HG03045 (cell line): Measurements from ENCODE around the gene BACH2.
"Not testable (repeated sequence)": the region's sequence is repeated elsewhere in the genome, so short reads cannot be mapped to it uniquely, and the experiment has no call there.

Experiments used
- ATAC-seq: cut with Tn5 transposase; IDR thresholded peaks from one replicate; pipeline ENCODE4 v1.9.1; 2021; ENCODE audit warnings: mild to moderate bottlenecking, moderate library complexity; ENCODE audit not compliant: unreplicated experiment

Gene BACH2

GRCh38 chr6:90166155-90166924 is 130.3 kb downstream of the BACH2 start:
- ATAC-seq: not testable (repeated sequence)

GRCh38 chr6:90162648-90163387 is 133.8 kb downstream of the BACH2 start:
- no peak for ATAC-seq

DNA sequence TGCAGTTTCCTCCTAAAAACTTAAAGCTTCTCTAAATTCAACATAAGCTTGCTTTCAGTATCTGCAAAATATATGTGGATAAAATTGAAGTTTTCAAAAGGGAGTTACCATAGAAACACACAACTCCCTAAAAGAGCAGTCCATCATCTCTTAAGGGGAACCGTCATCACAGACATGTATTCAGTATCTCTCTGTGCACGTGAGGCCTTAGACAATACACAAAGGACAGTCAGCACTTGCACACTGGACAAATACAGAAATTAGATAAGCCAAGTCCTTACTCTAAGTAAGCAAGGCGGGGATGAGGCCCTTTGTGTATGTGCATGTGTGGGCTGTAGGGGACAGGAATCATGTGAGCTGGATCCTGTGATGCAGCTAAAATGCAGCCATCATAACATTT is 136.6 kb downstream of the BACH2 start:
- ATAC-seq: no peak

- no peak for ATAC-seq
Observed at GRCh38 chr6:90159452-90159851, 137.2 kb downstream of the BACH2 start.

GRCh38 chr6:90158936-90159335 is 137.7 kb downstream of the BACH2 start:
- ATAC-seq: no peak

DNA sequence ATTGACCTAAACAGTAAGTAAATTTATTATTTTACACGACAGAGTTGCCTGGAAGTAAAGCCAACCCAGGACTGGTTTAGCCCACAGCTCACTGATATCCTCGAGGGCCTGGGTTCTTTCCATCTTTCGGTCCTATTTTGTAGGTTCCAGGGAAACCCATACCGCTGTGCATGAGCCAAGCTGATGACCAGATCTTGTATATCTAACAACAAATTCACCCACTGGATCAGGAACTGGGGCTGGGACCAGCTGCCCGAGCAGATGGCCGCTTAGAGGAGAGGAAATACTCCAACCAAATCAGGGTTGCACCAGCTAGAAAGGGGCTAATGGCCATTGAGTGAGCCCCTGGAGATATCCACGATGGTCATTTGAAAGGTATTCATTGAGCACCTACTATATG is 139.2 kb downstream of the BACH2 start:
- no peak for ATAC-seq

DNA sequence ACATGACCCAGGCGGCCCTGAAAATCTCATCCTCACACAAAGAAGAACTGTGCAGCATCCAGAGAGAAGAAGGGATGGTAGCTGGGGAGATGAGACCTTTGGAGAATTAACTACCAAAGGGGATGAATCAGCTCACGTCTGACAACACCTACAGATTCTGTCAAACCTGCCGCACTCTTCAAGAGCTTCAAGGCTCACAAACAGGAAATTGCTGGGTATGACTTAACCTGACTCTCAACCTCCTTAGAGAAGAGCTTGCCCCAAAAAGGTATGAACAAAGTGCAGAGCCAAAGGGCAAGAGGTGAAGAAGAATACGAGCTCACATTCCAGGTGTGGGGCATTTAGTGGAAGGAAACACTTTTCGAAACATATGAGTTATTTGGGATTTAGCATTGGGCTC is 139.8 kb downstream of the BACH2 start:
- ATAC-seq: no peak

GRCh38 chr6:90154755-90155470 is 141.7 kb downstream of the BACH2 start:
- ATAC-seq: no peak

DNA sequence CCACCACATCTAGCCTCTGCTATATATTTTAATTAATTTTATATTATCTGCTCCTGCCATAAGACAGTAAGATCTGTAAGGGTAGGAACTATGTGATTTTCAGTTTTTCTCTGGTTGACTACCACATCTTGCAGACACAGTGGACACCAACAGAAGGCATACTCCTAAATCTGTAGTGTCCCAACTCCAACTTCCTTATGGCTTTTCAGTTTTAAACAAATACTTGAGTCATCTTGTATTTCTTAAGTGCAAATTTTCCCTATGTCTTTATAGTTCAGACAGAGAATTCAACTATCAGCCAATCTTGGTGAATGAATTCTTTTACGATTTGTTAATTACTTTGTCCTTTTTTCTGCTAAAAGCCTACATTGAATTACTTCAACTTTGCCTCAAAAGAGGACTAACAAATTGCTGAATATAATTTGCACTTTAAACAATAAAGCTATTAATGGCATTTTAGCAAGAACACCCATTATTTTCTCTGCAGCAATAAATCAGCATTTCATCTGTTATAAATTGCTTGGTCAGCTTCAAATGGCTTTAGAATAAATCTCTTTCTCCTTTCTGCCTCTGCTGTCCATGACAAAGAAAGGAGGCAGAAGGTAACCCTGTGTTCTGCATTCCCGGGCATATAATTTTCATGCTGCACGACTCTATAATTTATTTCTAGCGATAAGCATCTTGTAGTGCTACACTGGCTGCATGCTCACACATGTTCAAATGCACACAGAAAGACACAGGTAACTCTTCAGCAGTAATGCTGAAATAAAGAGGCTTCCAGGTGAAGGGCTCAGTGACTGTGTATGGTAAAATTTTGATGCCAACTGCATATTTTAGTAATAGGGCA is 144.8 kb downstream of the BACH2 start:
- no peak for ATAC-seq

- ATAC-seq: no peak
Observed at GRCh38 chr6:90149280-90149679, 147.4 kb downstream of the BACH2 start.

GRCh38 chr6:90148867-90149266 is 147.8 kb downstream of the BACH2 start:
- ATAC-seq: no peak

GRCh38 chr6:90146921-90147649 is 149.6 kb downstream of the BACH2 start:
- no peak for ATAC-seq

- ATAC-seq: no peak
Observed at GRCh38 chr6:90146024-90146423, 150.6 kb downstream of the BACH2 start.

GRCh38 chr6:90144928-90145555 is 151.6 kb downstream of the BACH2 start:
- no peak for ATAC-seq

GRCh38 chr6:90144396-90144795 is 152.2 kb downstream of the BACH2 start:
- peak; percentile 71 for ATAC-seq

DNA sequence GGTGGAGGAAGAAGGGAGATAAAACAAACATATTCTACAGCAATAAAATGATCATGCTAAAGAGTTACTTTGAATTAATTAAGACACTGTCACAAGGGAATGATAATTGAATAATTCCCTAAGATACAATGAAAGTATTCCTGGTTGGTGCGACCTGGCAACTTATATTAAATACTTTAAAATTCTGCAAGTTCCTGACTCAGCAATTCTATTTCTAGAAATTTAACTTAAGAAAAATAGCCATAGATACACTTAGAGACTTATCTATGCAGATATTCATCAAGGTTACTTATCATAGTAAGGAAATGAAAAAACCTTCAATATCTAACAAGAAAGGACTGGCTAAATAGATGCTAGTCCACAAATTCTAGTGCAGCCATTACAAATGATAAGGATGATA is 156.0 kb downstream of the BACH2 start:
- no peak for ATAC-seq

DNA sequence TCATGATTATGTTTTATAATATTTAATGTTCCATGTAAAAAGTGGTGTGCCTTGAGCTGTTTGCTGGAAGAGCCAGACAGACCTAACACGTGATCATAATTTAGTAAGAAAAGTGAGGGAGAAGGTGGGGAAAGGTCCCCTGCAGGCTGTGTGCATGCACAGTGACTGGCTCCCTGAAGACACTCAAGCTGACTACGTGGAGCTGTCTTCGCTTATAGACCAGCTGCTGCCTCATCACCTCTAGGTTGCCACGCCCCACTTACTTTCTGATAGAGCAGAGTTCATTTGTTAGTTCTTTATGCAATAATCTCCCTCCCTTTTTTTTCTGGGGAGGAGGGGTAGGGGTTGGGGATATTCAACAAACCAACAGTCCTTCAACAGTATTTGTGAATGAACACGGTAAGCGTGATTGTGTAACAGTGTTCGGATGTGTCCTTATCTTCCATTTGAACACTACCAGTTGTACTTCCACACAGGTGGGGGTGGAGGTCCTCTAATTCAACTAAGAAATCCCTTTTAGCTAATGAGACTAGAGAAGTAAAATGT is 157.3 kb downstream of the BACH2 start:
- ATAC-seq: no peak

- ATAC-seq: no peak
Observed at GRCh38 chr6:90136837-90137568, 159.6 kb downstream of the BACH2 start.

- ATAC-seq: no peak
Observed at GRCh38 chr6:90136176-90136575, 160.5 kb downstream of the BACH2 start.
